HG02852 (cell line): ENCODE data around the gene ASTN2.

Experiments used
- ATAC-seq: cut with Tn5 transposase; IDR thresholded peaks from one replicate; pipeline ENCODE4 v1.9.1; 2021; ENCODE audit warnings: mild to moderate bottlenecking, moderate library complexity; ENCODE audit not compliant: unreplicated experiment

ASTN2 gene

GRCh38 chr9:116499986-116500871, 914.6 kb downstream of the ASTN2 start:
- no peak for ATAC-seq

DNA sequence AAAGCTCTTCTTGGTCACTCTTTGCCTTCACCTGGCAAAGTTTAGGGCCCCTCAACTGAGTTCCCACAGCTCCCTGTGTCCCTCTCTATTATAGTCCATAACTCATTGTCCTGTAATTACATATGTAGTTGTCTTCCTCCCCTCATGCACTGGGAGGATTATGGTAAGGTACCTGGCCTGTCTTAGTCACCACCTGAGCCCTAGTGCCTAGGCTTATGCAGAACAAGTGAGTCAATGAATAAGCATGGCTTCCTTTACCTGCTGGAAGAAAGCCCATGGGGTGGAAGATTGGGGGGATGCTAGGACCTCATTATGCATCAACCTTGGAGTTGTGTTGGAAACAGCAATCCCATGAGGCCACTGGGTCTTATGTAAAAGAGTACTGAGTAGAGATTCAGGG, 915.4 kb downstream of the ASTN2 start:
- no peak for ATAC-seq

- ATAC-seq: no peak
Measured at GRCh38 chr9:116497095-116497890, 917.6 kb downstream of the ASTN2 start.

DNA sequence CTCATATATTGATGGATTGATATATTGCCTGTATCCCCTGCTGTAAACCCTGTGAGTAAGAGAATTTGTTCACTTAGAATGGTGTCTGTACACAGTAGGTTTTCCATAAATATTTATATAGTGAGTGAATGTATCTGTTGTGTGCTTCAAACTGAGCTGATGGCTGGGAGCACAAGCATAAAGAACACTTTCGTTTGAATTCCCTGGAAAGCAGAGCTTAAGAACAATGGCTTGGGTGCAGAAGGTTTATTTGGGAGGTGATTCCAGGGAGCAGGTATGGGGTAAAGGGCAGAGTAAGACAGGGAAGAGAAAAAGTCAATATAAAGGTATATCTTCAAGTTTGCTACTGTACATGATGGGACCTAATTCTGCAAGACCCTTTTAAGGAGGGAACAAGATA, 918.7 kb downstream of the ASTN2 start:
- ATAC-seq: no peak

DNA sequence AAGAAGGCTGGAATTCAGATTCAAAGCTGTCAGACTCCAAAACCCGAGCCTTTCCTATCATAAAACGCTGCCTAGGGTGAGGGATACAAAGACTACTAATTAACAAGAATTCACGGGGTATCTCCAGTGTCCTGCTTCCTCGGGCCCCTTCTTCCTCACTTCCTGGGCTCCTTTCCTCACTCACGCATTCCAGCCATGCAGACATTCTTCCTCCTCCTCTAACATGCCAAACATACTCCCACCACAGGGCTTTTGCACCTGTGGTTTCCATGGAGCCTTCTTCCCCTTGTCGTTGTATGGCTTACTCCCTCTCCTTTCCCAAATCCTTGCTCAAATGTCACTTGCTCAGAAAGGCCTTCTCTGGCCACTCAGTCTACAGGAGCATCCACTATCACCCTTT, 919.1 kb downstream of the ASTN2 start:
- no peak for ATAC-seq

DNA sequence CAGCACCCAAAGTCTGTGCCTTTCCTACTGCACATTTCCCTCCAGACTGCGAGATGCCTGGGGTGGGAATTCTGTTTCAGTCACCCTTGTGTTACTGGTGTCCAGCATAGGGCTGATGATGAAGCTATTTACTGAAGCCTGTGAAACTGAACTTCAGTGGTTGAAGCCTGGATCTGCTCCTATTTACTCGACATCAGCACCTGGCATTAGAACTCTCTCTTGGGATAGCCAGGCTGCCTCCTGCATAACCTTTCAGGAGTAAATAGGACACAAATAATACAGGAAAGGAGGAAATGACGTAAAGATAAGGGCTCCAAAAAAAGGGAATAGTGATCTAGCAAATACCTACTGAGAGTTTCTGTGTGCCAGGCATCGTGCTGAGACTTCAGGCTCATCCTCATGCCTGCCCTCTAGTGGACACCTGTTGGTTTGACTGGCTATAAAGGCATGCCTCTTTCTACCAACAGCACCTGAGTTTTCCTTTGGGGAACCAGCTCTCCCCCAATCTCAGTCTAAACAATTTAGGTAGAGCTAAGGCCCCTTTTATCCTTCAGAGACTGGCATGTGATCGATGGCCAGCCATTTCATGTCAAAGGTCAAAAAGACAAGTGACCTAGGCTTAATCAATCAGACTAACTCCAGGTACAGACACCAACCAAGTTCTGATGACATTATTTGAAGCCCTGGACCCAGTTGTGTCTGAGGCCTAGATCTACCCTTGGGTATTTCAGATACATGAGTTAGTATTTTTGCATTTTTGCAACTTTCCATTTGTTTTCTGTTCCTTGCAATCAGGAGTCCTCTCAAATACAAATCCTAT, 919.8 kb downstream of the ASTN2 start:
- ATAC-seq: no peak

DNA sequence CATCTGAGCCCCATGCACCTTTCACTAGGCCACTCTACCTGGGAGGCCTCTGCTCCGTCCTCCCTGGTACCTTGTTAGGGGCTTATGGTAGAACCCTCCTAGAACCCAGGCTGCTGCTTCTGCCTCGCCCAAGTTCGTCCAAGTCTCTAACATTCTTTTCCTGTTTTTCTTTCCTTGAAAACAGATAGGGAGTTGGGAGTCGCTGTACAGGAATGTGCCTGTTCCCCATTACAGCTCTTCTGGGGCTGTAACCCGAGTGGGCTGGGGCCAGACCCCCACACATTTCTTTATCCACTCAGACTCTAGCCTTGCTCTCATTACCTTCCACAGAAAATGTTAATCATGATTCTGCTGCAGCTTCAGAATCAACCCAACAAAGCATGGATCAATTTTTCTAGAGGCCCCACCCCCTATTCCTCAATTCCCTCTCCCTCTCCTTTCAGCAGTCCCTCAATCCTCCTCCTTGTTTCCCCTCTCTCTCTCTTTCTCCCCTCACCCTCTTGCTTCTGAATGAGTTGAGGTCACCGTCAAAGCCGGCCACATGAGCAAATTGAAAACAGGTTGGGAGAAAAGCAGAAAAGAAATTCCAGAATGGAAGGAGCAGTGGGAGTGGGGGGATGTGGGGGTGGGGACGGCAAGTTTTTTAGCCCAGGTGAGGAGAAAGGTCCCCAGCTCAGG, 921.5 kb downstream of the ASTN2 start:
- no peak for ATAC-seq

GRCh38 chr9:116491659-116492058, 923.2 kb downstream of the ASTN2 start:
- ATAC-seq: no peak

GRCh38 chr9:116491219-116491618, 923.6 kb downstream of the ASTN2 start:
- no peak for ATAC-seq

DNA sequence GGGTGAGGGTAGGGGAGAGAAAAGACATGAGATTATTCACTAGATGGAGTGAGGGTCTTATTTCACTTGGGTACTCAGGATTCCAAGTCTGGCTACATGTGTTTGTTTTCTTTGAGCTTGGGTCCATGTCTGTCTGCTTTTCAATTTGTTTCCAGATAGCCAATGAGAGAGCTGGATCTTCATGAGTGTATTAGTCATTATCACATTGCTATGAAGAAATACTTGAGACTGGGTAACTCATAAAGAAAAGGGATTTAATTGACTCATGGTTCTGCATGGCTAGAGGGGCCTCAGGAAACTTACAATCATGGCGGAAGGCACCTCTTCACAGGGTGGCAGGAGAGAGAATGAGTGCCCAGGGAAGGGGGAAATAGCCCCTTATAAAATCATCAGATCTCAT, 924.5 kb downstream of the ASTN2 start:
- ATAC-seq: no peak

- ATAC-seq: no peak
Measured at GRCh38 chr9:116488373-116488772, 926.5 kb downstream of the ASTN2 start.

DNA sequence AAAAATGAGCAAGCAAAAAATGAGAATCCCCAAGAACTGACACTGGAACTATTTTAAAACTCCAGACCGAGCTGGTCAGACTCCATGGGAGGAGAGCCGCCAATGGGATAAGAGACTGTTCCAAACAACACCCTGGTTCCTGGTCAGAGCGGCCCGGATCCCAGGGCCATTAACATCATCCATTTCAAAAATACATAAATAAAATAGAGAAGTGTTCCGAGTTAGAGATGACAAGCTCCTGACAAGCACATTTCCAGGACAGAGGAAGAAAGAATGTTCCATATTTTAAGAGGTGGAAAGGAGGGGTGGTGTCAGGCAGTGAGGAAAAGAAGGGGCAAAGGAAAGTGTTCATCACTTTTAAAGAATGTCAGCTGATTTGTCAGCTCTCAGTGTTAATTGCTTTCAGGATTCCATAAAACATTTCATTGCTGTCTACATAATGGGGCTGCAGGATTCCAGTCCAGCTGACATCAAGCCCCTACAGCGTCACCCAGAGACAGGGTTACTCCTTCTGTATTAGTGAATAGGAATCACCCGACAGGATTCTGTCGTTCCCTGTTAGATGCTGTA, 930.3 kb downstream of the ASTN2 start:
- no peak for ATAC-seq

DNA sequence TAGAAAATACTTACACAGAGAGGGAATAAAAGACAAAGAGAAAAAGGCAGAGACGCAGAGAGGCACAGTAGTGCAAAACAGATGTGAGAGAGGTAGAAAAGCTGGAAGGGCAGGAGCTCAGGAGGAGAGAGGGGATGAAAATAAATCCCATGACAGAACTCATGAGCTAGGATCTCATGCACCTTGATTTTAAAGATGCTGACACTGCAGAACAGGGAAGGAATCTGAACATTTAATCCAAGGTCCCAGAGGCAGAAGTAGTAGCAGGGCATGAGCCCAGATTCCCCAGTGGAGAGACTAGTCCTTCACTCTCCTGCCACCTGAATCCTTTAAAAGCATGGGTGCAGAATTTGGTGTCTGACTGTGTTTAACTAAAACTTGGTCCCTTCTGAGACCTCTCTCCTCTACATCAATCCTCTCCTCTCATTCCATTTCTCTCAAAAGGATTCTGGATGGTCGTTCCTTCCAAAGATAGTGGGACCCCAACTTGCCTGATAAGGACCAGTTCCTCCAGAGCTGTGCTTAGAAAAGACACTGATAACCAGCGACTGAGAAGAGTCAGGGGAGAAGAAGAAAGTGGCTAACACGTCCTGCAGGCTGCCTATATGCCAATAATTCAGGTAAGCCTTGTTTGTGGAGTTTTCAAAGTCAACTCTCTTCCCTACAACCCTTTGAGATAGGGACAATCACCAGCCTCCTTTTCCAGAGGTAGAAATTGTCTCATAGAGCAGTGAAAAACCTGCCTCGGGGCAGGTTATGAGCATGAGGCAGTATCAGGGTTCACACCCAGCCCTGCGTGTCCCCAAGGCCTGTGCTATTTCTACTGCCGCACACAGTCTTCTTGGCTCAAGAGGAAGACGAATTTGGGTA, 931.0 kb downstream of the ASTN2 start:
- ATAC-seq: no peak

DNA sequence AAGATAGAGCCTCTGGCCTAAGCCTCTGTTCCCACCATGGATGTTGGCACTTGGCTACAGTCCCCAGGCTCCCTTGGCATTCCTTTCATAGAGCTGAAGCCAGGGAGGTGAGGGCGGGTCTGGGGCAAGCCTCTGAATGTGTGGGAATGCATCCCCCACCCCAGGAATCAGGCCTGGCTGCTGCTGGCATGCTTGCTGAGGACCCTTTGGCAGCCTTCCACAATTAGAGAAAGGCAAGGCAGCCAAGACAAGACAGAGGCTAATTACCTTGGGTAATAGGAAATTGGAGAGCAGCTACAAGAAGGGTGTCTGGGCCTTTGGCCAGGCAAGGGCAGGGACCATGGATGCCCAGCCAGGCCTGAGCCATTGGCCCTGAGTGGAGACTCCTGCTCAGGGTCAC, 932.1 kb downstream of the ASTN2 start:
- ATAC-seq: no peak

DNA sequence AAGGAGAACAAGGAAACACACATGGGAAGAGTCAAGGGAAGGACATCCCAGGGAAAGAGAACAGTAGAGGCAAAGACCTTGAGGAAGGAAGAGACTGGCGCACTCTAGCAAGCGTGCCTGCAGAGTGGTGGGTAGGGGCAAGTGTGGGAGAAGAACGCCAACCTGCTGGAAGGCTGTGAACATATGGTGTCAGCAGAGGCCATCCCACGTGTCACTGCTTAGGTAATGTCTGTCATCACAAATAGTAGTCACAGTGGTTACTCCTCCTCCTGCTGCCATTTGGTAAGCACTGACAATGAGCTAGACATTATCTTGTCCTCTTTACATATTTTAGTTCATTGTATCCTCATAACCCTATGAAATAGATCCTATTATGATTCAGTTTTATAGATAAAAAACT, 934.2 kb downstream of the ASTN2 start:
- ATAC-seq: no peak

DNA sequence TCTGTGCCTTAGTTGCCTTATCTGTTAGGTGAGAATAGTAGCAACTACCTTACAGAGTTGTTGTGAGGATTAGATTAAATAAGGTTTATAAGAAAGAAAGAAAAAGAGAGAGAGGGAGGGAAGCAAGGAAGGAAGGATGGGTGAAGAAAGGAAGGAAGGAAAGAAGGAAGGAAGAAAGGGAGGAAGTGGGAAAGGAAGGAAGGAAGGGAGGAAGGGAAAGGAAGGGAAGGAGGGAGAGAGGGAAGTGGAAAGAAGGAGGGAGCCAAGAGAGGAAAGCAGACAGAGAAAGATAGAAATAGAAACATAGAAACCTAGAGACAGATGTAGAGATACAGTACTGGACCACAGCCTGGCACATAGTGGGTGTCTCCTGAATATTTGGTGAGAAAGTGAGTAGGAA, 934.9 kb downstream of the ASTN2 start:
- no peak for ATAC-seq

- no peak for ATAC-seq
Measured at GRCh38 chr9:116479056-116479544, 935.8 kb downstream of the ASTN2 start.

DNA sequence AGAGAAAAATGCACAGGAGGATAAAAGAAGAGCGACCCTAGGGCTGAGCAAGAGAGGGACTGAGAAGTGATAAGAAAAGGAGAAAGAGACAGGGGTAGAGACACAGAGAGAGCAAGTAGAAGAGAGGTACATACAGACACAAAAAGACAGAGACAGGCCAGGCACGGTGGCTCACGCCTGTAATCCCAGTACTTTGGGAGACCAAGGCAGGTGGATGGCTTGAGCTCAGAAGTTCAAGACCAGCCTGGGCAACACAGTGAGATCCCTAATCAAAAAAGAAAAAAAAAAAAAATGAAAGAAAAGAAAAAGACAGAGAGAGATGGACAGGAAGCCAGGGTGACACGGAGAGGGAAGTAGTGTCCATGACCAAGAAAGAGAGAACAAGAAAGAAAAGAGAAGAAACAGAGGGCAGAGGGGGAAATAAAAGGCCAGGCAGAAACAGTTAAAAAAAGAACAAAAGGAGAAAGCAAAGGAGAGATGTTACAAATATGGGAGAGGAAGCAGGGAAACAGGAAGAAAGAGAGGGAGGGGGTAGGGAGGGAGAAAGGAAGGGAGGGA, 937.2 kb downstream of the ASTN2 start:
- no peak for ATAC-seq

- no peak for ATAC-seq
Measured at GRCh38 chr9:116476935-116477381, 937.9 kb downstream of the ASTN2 start.
